HG03520 (cell line): Measurements from ENCODE around the gene RHO.

Source experiments
- ATAC-seq: cut with Tn5 transposase; IDR thresholded peaks from one replicate; pipeline ENCODE4 v1.9.1; 2021; ENCODE audit warnings: mild to moderate bottlenecking, moderate library complexity; ENCODE audit not compliant: unreplicated experiment

RHO gene

GRCh38 chr3:129519896-129520715 is 8.3 kb upstream of the RHO start:
- no peak for ATAC-seq

- no peak for ATAC-seq
Measured at GRCh38 chr3:129520960-129521359, 7.5 kb upstream of the RHO start.

- ATAC-seq: no peak
Measured at GRCh38 chr3:129521611-129522010, 6.8 kb upstream of the RHO start.

DNA sequence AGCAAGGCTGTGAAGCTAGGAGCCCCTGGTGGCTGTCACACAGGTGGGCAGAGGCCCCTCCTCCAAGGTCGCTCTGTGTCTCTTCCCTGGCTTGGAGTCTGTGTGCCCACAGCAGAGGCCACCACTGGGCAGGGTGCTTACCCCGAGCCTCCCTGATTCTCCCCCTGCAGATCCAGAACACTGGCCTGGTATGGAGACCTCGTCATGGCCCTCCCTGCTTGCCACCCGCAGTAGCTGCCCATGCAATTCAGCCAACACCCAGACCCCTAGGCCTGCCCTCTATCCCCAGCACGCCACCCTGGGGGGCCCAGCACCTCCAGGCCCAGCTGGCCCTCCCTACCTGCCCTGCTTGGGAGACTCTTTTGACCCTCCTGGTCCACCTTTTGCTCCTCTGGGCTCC is 5.5 kb upstream of the RHO start:
- ATAC-seq: no peak

GRCh38 chr3:129524081-129524480 is 4.4 kb upstream of the RHO start:
- ATAC-seq: no peak

DNA sequence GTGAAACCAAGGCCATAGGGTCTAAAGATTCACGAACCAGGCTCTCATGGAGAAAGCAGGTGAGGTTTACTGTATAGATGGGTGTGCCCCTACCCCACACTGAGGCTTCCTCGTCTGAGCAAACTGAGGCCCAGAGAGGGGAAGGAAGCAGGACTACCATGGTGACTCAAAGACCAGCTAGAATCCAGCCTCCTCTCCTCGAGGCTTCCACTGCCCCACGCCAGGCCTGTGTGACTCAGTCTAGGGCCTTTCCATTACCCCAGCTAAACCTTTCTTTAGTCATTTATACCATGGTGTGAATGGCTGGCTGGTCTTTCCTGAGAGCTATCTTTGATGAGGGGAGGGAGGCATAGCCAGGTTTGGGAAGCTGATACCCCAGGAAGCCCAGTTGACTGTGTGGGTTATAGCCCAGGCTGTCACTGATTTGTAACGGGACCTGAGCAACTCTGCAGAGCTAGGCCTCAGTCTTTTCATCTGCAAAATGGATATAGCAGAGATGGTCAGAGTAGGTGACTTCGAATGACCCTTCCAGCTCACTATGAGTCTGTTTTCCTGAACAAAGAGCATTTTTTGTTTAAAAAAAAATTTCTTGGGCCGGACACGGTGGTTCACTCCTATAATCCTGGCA is 3.0 kb upstream of the RHO start:
- ATAC-seq: no peak

- peak; percentile 83 for ATAC-seq
Measured at GRCh38 chr3:129526121-129526900, 2.1 kb upstream of the RHO start.

GRCh38 chr3:129527262-129527661 is 1.2 kb upstream of the RHO start:
- no peak for ATAC-seq

DNA sequence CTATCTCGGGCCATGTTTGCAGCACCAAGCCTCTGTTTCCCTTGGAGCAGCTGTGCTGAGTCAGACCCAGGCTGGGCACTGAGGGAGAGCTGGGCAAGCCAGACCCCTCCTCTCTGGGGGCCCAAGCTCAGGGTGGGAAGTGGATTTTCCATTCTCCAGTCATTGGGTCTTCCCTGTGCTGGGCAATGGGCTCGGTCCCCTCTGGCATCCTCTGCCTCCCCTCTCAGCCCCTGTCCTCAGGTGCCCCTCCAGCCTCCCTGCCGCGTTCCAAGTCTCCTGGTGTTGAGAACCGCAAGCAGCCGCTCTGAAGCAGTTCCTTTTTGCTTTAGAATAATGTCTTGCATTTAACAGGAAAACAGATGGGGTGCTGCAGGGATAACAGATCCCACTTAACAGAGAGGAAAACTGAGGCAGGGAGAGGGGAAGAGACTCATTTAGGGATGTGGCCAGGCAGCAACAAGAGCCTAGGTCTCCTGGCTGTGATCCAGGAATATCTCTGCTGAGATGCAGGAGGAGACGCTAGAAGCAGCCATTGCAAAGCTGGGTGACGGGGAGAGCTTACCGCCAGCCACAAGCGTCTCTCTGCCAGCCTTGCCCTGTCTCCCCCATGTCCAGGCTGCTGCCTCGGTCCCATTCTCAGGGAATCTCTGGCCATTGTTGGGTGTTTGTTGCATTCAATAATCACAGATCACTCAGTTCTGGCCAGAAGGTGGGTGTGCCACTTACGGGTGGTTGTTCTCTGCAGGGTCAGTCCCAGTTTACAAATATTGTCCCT is 1.2 kb downstream of the RHO start:
- no peak for ATAC-seq

GRCh38 chr3:129530251-129530791 is 1.9 kb downstream of the RHO start:
- no peak for ATAC-seq

DNA sequence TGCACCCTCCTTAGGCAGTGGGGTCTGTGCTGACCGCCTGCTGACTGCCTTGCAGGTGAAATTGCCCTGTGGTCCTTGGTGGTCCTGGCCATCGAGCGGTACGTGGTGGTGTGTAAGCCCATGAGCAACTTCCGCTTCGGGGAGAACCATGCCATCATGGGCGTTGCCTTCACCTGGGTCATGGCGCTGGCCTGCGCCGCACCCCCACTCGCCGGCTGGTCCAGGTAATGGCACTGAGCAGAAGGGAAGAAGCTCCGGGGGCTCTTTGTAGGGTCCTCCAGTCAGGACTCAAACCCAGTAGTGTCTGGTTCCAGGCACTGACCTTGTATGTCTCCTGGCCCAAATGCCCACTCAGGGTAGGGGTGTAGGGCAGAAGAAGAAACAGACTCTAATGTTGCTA is 2.4 kb downstream of the RHO start:
- ATAC-seq: no peak

DNA sequence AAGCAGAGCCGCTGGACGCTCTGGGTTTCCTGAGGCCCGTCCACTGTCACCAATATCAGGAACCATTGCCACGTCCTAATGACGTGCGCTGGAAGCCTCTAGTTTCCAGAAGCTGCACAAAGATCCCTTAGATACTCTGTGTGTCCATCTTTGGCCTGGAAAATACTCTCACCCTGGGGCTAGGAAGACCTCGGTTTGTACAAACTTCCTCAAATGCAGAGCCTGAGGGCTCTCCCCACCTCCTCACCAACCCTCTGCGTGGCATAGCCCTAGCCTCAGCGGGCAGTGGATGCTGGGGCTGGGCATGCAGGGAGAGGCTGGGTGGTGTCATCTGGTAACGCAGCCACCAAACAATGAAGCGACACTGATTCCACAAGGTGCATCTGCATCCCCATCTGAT is 3.3 kb downstream of the RHO start:
- ATAC-seq: no peak

DNA sequence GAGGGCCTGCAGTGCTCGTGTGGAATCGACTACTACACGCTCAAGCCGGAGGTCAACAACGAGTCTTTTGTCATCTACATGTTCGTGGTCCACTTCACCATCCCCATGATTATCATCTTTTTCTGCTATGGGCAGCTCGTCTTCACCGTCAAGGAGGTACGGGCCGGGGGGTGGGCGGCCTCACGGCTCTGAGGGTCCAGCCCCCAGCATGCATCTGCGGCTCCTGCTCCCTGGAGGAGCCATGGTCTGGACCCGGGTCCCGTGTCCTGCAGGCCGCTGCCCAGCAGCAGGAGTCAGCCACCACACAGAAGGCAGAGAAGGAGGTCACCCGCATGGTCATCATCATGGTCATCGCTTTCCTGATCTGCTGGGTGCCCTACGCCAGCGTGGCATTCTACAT is 3.8 kb downstream of the RHO start:
- no peak for ATAC-seq

DNA sequence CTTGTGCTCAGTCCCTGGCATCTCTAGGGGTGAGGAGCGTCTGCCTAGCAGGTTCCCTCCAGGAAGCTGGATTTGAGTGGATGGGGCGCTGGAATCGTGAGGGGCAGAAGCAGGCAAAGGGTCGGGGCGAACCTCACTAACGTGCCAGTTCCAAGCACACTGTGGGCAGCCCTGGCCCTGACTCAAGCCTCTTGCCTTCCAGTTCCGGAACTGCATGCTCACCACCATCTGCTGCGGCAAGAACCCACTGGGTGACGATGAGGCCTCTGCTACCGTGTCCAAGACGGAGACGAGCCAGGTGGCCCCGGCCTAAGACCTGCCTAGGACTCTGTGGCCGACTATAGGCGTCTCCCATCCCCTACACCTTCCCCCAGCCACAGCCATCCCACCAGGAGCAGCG is 5.0 kb downstream of the RHO start:
- ATAC-seq: no peak

DNA sequence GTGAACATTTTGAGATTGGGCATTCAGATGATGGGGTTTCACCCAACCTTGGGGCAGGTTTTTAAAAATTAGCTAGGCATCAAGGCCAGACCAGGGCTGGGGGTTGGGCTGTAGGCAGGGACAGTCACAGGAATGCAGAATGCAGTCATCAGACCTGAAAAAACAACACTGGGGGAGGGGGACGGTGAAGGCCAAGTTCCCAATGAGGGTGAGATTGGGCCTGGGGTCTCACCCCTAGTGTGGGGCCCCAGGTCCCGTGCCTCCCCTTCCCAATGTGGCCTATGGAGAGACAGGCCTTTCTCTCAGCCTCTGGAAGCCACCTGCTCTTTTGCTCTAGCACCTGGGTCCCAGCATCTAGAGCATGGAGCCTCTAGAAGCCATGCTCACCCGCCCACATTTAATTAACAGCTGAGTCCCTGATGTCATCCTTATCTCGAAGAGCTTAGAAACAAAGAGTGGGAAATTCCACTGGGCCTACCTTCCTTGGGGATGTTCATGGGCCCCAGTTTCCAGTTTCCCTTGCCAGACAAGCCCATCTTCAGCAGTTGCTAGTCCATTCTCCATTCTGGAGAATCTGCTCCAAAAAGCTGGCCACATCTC is 6.1 kb downstream of the RHO start:
- no peak for ATAC-seq

- ATAC-seq: no peak
Measured at GRCh38 chr3:129535075-129535474, 6.6 kb downstream of the RHO start.

DNA sequence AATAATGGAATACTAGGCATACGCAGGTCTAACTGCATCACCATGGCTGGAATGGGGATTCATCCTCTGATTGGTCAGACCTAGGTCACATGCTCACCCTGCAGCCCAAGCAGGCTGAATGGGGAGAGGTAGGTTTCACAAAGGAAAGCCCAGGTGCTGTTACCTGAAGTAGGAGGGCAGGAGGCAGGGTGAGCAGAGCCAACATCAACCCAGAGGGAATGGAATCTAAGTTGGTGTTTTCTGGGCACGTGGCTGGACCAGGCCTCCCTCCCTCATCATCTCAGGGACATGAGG is 7.9 kb downstream of the RHO start:
- ATAC-seq: no peak

DNA sequence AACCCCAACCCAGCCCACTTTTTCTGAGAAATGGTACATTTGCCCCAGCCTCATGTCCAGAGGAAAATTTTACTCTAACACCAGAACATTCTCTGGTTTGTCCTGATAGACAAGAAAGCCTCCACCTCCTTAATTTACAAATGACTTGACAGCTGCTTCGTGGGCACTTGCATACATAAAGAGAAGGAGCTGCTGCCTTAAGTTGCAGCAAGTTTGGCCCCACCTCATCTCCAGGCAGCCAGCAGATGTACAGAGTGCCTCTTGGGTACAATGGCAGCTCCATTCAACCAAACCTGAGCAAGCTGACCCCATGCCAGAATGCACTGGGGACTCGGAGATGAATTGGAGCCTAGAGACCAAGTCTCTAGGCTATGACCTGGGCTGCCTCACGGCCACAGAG is 8.4 kb downstream of the RHO start:
- no peak for ATAC-seq

DNA sequence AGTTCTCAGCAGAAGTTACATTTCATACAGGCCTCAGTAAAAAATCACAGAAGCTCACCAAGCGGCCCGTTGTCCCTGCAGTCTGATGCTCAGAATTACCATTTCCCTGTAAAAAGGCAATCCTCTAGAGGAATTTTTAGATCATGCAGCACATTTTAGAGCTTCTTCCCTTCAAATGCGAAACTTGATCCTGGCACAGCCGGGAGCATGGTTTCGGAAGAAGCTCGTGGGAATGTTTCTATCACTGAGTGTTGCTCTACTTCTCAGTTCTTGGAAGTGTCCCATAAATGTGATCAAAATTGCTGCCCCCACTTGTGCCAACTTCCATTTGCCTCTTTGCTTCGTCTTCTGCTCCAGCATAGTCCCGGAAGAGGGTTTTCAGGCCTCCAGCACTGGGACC is 10.8 kb downstream of the RHO start:
- no peak for ATAC-seq

DNA sequence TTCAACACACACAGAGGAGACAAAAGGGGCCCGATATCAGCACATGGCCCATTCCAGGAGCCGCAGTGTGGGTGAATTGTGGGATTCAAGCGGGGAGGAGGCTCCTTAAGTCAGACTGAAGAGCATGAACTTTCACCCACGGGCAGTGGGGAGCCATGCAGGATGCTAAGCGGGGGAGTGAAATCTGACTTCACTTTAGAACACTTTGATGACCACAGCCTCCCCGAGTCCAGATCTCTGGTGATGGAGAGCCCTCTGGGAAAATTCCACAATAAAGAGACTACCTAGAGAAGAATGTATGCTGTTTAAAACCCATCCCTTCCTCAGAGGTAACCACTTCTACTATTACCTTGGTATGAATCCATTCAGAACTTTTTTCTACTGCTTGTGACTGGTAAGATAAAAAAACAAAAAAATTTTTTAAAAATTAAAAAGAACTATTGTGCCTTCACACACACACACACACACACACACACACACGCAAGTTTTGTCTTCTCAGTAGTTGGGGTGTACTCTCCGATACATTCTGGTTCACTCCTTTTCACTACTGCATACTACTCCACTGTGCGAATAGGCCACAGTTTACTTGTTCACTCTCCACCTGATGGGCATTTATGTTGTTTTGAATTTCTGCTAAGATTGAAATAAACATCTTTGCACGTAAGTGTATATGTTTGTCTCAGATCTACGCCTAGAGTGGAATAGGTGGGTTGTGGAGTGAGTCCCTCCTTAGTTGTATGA is 12.5 kb downstream of the RHO start:
- ATAC-seq: no peak
